Brain microvascular endothelial cell (primary cell): ENCODE measurements around the gene UVSSA.
A peak's percentile ranks its signal among the peaks of the same experiment; 100 is the strongest.
"Not testable (repeated sequence)": the region's sequence is repeated elsewhere in the genome, so short reads cannot be mapped to it uniquely, and the experiment has no call there.

Experiments used
- DNase-seq: peaks from one replicate; pipeline ENCODE4 v3.0.0-alpha.2; 2020
- H3K27ac ChIP-seq: fragments of 250-450 bp; sonication (Bioruptor Pico); 2 replicates; pipeline ENCODE4 v1.5.1; 2020; ENCODE audit warnings: mild to moderate bottlenecking, moderate library complexity
- H3K27me3 ChIP-seq: fragments of 250-450 bp; sonication (Bioruptor Pico); replicated peaks from 2 replicates; pipeline ENCODE4 v1.5.1; 2020; ENCODE audit warnings: mild to moderate bottlenecking
- H3K36me3 ChIP-seq: fragments of 250-450 bp; sonication (Bioruptor Pico); replicated peaks from 2 replicates; pipeline ENCODE4 v1.5.1; 2020; ENCODE audit warnings: mild to moderate bottlenecking
- H3K4me3 ChIP-seq: 2 replicates; pipeline ENCODE4 v1.5.1; 2011; ENCODE audit warnings: low read depth, mild to moderate bottlenecking, control low read depth, low read length, moderate library complexity
- in situ Hi-C: cut with HindIII; loops from 2 replicates; pipeline ENCODE4 v1.10.0; 2017; ENCODE audit warnings: low sequenced_read_pairs, low pct_ligation_motif_present
- TF ChIP-seq, protein P1 (sequence below): IDR thresholded peaks from 2 replicates; pipeline ENCODE4 v1.5.1; 2011; ENCODE audit warnings: low read depth, mild to moderate bottlenecking, moderate library complexity, low read length, control low read depth, inconsistent platforms; ENCODE audit errors: missing control alignments

Gene UVSSA

GRCh38 chr4:1321486-1321885 is 25.5 kb upstream of the UVSSA start:
- TF ChIP-seq, protein P1, sequence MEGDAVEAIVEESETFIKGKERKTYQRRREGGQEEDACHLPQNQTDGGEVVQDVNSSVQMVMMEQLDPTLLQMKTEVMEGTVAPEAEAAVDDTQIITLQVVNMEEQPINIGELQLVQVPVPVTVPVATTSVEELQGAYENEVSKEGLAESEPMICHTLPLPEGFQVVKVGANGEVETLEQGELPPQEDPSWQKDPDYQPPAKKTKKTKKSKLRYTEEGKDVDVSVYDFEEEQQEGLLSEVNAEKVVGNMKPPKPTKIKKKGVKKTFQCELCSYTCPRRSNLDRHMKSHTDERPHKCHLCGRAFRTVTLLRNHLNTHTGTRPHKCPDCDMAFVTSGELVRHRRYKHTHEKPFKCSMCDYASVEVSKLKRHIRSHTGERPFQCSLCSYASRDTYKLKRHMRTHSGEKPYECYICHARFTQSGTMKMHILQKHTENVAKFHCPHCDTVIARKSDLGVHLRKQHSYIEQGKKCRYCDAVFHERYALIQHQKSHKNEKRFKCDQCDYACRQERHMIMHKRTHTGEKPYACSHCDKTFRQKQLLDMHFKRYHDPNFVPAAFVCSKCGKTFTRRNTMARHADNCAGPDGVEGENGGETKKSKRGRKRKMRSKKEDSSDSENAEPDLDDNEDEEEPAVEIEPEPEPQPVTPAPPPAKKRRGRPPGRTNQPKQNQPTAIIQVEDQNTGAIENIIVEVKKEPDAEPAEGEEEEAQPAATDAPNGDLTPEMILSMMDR: no peak
- peaks cover 48% of the 10 kb centered on the region for H3K36me3 ChIP-seq
- in situ Hi-C loops: no loop called here
- no peak overlapping the region for H3K27ac ChIP-seq
- no peak for DNase-seq
- H3K27me3 ChIP-seq: no peaks in the 10 kb centered on the region
- no peak overlapping the region for H3K4me3 ChIP-seq

- no peak overlapping the region for H3K27ac ChIP-seq
- H3K36me3 ChIP-seq: peaks cover 49% of the 10 kb centered on the region
Measured at GRCh38 chr4:1321946-1322650, 24.9 kb upstream of the UVSSA start.

DNA sequence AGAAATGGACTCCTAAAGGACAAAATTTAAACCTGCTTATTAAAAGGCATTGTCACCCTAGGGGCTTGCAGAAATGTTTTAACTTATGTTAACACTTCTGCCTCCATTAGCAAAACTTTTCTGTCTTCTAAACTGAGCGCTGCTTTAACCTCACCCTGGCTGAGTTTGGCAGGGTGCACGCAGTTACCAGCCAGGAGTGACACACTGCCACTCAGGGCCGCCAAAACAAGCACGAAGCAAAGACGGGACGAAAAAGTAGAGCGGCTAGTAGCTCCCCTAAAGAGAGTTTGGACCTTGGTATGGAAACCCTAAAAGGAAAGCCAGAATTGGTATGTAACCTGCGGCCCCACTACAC is 23.8 kb upstream of the UVSSA start:
- Histone ChIP-seq H3K4me3 (no peak overlapping the region), H3K36me3 (peaks cover 51% of the 10 kb centered on the region), H3K27ac (peak overlapping the region; percentile 80), H3K27me3 (no peaks in the 10 kb centered on the region)
- in situ Hi-C loops: no loop called here
- DNase-seq: no peak
- TF ChIP-seq, protein P1: no peak

More at GRCh38 chr4:1321946-1322650, 24.9 kb upstream of the UVSSA start:
- TF ChIP-seq, protein P1: no peak
- H3K4me3 ChIP-seq: no peak overlapping the region
- no peak for DNase-seq
- in situ Hi-C loops: no loop called here
- no peaks in the 10 kb centered on the region for H3K27me3 ChIP-seq

GRCh38 chr4:1323635-1324442 is 23.2 kb upstream of the UVSSA start:
- in situ Hi-C loops: no loop called here
- DNase-seq: peak; percentile 95
- TF ChIP-seq, protein P1: no peak
- H3K27me3 ChIP-seq: no peaks in the 10 kb centered on the region
- peak overlapping the region; percentile 80 for H3K27ac ChIP-seq
- H3K4me3 ChIP-seq: no peak overlapping the region
- H3K36me3 ChIP-seq: peaks cover 51% of the 10 kb centered on the region

DNA sequence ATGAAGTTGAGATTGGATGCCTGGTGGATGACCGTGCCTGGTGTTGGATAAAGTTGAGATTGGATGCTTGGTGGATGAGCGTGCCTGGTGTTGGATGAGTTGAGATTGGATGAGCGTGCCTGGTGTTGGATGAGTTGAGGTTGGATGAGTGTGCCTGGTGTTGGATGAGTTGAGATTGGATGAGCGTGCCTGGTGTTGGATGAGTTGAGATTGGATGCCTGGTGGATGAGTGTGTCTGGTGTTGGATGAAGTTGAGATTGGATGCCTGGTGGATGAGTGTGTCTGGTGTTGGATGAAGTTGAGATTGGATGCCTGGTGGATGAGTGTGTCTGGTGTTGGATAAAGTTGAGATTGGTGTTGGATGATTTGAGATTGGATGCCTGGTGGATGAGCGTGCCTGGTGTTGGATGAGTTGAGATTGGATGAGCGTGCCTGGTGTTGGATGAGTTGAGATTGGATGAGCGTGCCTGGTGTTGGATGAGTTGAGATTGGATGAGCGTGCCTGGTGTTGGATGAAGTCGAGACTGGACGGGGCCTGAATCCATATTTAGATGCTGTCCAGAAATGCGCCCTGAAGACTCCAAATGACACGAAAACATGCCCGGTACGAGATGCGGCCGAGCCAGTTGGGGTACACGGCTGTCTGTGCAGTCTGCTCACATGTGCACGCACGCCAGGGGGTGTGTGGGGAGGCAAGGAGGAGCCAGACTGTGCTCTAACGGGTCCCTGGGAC is 22.4 kb upstream of the UVSSA start:
- in situ Hi-C loops, H3K27me3 ChIP-seq, H3K4me3 ChIP-seq, DNase-seq: not testable (repeated sequence)
- peaks cover 52% of the 10 kb centered on the region for H3K36me3 ChIP-seq
- H3K27ac ChIP-seq: peak overlapping the region; percentile 80

GRCh38 chr4:1325176-1325480 is 21.9 kb upstream of the UVSSA start:
- in situ Hi-C loops: no loop called here
- DNase-seq: no peak
- Histone ChIP-seq H3K27me3 (no peaks in the 10 kb centered on the region), H3K36me3 (peaks cover 56% of the 10 kb centered on the region), H3K4me3 (no peak overlapping the region), H3K27ac (peak overlapping the region; percentile 80)
- TF ChIP-seq, protein P1: no peak
